ENCODE measurements around the gene BOLA3. TPM values are rescaled to one million over a fixed set of nuclear protein-coding genes. Genes with fewer than 3 reads are reported as not detected.
A peak's percentile ranks its signal among the peaks of the same experiment; 100 is the strongest.

BOLA3 gene
- total and polyA plus RNA-seq, 10 of the 15 experiments (the other 5 are each of a cell fraction or from before 2014, with no cell fraction given) = 62.6 to 300 (median 134) TPM

- TF ChIP-seq SMARCA5 (IDR thresholded peaks at IDR 0.05) = 0 out of 2 replicates have a peak, but pooled peaks have one; percentile 49
- no peak for TF ChIP-seq CHD4 (IDR thresholded peaks at IDR 0.05)
- 0 out of 2 replicates have a peak, but pooled peaks have one; percentile 50 for TF ChIP-seq RCOR1 (conservative IDR thresholded peaks at IDR 0.05; ENCODE audit: low read depth, low read length)
- TF ChIP-seq EED (IDR thresholded peaks at IDR 0.05; ENCODE audit: low read depth) = peak; percentile 66; the same call in 1 of the 2 replicates
- peak in 1 of 2 experiments; percentile 88; a peak in 2 of 3 replicates for TF ChIP-seq EGR1 (IDR thresholded peaks at IDR 0.05; ENCODE audit: borderline replicate concordance in 1 of 2, low read depth in 2 of 2, low read length in 2 of 2)
- peak; percentile 75; the same call in 1 of the 2 replicates for TF ChIP-seq ZNF207 (IDR thresholded peaks at IDR 0.05; ENCODE audit: borderline replicate concordance)
- peak; percentile 96 for TF ChIP-seq ZBTB40 (IDR thresholded peaks at IDR 0.05; ENCODE audit: borderline replicate concordance)
- 0 out of 2 replicates have a peak, but pooled peaks have one; percentile 23 for TF ChIP-seq ZBED1 (IDR thresholded peaks at IDR 0.05; ENCODE audit: borderline replicate concordance)
- TF ChIP-seq PAX5 (IDR thresholded peaks at IDR 0.05; ENCODE audit: borderline replicate concordance, low read depth, low read length) = peak; percentile 18; the same call in 1 of the 2 replicates
- peak; percentile 93 for TF ChIP-seq STAT1 (conservative IDR thresholded peaks at IDR 0.05)
- peak; percentile 52; the same call in 1 of the 2 replicates for TF ChIP-seq BACH1 (IDR thresholded peaks at IDR 0.05; ENCODE audit: borderline replicate concordance)
- TF ChIP-seq CBFB (IDR thresholded peaks at IDR 0.05; ENCODE audit: low read depth) = peak; percentile 41; the same call in 1 of the 2 replicates
- TF ChIP-seq PBX3 (IDR thresholded peaks at IDR 0.05; ENCODE audit: insufficient replicate concordance, low read depth, low read length) = no peak
- peak; percentile 71 for TF ChIP-seq NR2C1 (IDR thresholded peaks at IDR 0.05)
- peak; percentile 76 for TF ChIP-seq E2F8 (IDR thresholded peaks at IDR 0.05; ENCODE audit: low read depth, partially characterized antibody)
- no peak; the same call in 1 of the 2 replicates for TF ChIP-seq SMAD5 (IDR thresholded peaks at IDR 0.05; ENCODE audit: low read depth)
- TF ChIP-seq ESRRA (IDR thresholded peaks at IDR 0.05; ENCODE audit: low read length) = 0 out of 2 replicates have a peak, but pooled peaks have one; percentile 28
- peak; percentile 20; the same call in 1 of the 3 replicates for TF ChIP-seq POU2F2 (IDR thresholded peaks at IDR 0.05; ENCODE audit: borderline replicate concordance, low read depth, low read length)
- peak; percentile 85; the same call in 1 of the 2 replicates for TF ChIP-seq ZNF217 (IDR thresholded peaks at IDR 0.05)
- TF ChIP-seq TCF3 (IDR thresholded peaks at IDR 0.05; ENCODE audit: borderline replicate concordance, insufficient read depth, low read depth, low read length) = 0 out of 2 replicates have a peak, but pooled peaks have one; percentile 12
- TF ChIP-seq MAX (IDR thresholded peaks at IDR 0.05; ENCODE audit: low read depth, low read length) = peak; percentile 68; the same call in 1 of the 2 replicates
Observed at GRCh38 chr2:74119912-74120825, 27.5 kb downstream of the BOLA3 start (continued).
